HG03520 (cell line): ENCODE data around the gene TRPM6.

Experiments used
- ATAC-seq: cut with Tn5 transposase; IDR thresholded peaks from one replicate; pipeline ENCODE4 v1.9.1; 2021; ENCODE audit warnings: mild to moderate bottlenecking, moderate library complexity; ENCODE audit not compliant: unreplicated experiment

Gene TRPM6

DNA sequence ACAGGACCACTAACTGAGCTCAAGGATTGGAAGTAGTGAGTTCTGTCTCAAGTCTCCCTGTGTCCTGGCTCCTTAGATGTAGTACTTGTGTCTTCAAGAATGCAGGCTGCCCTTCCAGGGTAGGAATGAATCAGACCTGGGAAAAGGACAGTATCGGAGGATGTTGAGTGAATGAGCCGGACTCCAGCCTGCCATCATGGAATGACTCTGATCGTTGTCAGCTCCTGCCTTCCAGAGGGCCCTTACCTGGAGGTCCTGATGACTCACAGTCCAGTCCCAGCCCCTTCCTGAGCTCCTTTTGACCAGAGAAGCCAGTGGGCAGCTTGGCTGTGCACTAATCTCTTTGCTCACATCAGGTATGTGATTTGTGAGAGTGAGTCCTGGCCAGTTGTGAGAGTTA lies 161.1 kb downstream of the TRPM6 start:
- no peak for ATAC-seq

DNA sequence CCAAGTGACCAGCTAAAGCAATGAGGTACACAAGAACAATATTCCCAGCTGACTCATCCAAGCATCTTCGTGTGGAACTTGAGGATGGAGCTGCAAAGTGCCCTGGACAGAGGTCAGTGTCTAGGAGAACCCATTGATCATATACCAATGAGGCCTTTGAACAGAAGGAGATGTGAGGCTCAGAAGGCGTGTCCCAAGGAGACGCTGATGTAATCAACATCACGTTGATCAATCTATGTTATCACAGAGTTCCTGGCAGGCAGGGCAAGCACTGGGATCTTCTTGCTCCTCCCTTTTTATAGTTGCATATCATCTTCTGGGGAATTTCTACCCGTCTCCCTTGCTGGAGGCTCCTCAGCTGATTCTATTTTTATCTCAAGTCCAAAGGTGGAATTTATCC lies 163.4 kb downstream of the TRPM6 start:
- ATAC-seq = no peak

DNA sequence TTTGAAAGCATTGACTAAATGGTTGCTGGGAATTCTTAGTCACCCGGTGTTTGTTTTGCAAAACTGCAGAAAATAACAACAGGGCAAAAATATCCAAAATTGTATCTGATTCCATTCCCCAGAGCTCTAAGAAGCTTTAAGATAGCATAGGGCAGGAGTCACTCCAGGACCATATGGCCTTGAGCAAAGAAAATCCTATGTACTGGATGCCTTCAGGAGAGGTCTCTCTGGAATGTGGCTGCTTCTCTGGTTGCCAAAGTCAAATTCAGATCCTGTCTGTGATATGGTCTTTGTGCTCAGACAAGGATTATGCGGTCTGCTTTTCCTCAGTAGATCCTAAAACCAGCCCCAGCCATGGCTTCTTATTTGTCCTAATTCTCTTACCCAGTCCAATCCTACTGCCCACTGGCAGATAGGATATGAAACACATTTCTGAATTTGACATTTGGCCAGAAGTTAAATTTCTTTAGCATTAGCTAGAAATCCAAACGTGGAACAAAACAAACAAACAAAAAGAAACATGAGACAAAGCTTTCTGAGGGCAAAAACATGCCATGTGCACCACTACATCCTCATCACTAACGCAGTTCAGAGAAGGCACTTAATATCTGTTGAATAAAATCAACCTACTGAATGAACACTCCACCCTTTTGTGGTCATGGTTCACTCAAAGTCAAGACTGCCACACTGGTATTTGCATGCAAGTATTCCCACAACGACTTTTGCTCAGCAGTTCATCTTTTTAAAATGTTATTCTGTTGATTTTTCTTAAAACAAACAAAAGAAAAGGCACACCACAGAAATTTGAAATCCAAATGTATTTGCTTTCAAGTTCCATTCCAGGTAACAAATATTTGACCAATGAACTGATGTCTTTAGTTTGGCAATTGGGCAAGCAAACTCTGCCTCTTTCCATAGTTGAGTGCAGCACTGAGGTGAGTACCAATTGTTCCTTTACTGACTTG lies 165.7 kb downstream of the TRPM6 start:
- ATAC-seq = no peak

DNA sequence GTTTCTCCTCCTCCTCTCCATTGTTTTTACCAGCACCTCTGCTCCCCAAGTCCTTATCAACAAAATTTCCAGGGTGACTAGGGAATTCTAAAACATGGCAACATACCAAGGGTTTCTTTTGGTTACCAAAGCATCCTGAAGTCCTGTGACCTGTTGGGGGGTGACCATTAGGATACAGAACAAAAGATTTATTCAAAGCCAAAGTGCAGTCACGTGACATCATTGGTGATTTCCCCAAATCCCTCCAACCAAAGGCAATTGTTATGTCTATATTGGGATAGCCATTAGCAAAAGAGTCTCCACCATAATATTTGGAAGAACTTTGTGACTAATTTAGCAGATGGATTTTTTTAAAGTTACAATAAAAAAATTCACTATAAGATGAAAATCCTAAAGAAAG lies 168.4 kb downstream of the TRPM6 start:
- no peak for ATAC-seq

DNA sequence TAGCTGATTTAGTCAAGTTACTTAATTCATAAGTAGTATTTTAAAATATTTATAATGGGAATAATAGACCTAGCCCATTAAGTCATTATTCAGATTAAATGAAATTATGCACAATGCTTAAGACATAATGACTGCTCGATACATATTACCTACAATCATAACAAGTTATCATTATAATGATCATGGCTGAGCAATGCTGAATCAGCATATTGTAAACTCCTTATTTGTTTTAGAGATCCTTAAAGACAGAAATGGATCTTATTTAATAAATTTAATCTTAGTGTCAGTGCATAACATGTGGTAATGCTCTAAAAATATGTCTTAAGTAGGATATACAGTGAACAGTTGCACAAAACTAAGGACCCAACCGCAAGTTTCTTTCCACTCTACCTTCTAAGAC lies 169.0 kb downstream of the TRPM6 start:
- ATAC-seq = no peak

DNA sequence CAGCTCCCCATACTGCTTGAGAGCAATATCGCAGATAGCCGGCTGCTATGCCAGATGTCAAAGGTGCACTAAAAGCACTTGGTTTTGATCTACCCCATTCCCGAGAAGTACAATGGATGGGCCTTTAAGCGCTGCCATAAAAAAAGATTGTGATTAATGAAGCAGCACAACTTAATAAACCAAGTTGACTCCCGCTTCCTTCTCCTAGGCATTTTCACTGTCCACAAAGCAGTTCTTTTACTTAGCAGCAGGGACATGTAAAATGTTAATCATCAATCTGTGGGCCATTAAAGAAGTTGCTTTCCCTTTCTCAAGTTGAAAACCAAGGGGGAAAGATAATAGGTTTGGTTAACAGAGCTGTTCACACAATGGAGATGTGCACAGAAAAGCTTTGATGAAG lies 176.4 kb downstream of the TRPM6 start:
- no peak for ATAC-seq

DNA sequence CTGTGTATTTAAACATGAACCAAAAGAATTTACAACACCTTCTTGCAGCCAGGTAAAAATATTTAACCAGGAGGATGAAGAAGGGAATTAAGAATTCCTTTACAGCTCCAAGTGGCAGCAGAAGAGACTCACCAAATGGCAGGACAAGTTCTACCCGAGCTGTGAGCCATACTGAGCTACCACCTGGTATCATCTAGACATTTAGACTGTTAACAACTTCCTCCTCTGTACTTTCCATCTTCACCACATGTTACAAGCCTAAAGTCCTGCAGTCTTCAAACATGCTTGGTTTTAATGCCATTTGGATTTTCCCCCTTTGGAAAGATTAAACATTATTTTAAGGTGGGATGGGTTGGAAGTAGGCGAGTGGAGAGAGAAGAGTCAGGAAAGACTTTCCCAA lies 190.2 kb downstream of the TRPM6 start:
- ATAC-seq = no peak

DNA sequence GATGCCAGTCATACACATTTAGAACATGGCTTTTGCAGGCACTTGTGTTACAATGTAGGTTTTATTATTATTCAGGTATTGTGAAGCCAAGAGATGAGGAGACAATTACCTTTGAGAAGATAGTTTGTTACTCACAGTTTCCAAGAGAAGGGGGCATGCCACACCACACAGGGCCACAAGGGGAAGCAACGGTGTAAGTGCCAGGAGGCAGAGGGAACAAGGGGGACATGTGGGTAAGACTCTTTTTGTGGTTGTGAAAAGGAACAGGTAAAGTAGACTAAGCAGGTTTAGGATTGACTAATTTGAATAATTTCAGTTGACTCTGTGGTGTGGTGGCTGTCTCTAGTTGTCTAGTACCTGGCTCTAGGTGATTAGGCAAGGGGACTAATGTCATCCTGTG lies 191.2 kb downstream of the TRPM6 start:
- ATAC-seq = peak; percentile 55

DNA sequence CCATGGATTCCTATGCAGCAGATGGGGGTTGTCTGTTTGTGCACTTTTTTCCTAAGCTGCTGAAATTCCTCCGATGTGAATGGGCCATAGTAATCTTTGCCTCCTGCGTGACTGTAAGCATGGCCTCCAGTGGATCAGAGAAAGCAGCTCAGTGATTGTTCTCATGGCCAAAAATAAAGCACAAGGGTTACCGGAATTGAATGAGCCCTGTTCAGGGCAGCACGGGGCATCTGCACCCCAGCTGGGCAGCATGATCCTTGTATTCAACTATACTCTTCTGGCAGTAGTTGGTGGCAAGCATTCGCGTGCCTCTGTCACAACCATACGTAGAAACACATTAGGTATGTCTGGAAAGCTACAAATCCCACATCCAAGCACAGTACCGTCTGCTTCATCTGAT lies 196.7 kb downstream of the TRPM6 start:
- ATAC-seq = no peak

DNA sequence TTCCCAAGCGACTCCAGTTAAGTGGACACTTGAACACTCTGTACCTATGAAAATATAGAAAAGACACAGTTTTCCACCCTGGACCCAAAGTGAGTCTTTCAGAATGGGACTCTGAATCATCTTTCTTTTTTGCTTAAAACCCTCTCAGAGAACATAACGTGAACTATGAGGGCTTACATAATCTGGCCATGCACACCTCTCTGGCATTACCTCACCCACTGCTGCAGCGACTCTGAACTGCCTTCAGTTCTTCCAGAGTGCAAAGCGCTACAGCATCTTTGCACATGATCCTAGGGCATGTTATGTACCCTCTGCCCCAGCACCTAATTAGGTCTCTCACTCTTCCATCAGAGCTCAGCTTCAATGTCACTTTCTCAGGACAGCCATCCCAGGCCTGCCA lies 204.4 kb downstream of the TRPM6 start:
- no peak for ATAC-seq

DNA sequence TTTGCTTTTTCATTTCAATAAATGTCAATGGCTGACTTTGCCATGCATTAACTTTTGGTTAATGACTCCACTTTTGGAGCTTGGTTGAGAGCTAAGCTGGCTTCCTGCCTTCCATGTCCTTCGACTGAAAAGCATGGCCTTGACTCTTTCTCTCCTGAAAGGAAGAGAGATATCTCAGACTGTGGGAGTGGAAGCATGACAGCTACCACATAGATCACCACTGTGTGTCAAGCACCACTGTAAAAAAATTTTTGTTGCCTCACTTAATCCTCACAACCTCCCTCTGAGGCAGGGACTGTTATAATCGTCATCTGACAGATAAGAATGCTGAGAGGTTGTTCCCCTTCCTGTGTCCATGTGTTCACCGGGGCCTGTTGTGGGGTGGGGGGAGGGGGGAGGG lies 205.8 kb downstream of the TRPM6 start:
- no peak for ATAC-seq

DNA sequence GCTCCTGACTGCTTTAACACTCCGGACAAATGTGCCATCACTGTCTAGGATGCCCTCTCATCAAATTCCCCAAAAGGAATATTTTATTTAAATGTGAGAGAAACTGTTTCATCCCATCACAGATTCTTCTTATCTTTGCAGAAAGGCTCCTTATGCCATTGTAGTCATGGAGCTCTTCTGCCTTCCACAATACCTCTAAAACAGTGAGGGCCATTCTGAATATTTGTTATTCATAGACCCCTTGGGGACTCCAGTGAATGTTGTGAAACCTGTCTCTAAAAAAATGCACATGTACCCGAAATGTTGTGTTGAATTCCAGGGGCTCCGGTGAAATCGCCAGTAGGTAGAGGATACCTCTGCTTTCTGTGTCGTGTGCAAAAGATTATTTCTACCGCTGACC lies 213.6 kb downstream of the TRPM6 start:
- no peak for ATAC-seq
